NB4 (cell line): ENCODE data around the gene SLK.

Experiments used
- DNase-seq: peaks from one replicate; pipeline ENCODE4 v3.0.0; 2010; ENCODE audit warnings: low read depth
- H3K4me3 ChIP-seq: one replicate; pipeline ENCODE4 v1.5.1; 2011; ENCODE audit warnings: mild to moderate bottlenecking, low read depth, low read length, moderate library complexity
- CTCF ChIP-seq: IDR thresholded peaks from one replicate; pipeline ENCODE4 v1.5.1; 2012; ENCODE audit warnings: low read depth, low read length
- MAX ChIP-seq: IDR thresholded peaks from 2 replicates; pipeline ENCODE4 v1.6.1; 2011; ENCODE audit warnings: low read depth, low read length
- MYC ChIP-seq: IDR thresholded peaks from 2 replicates; pipeline ENCODE4 v1.6.1; 2011; ENCODE audit warnings: low read depth, low read length
- POLR2A ChIP-seq: IDR thresholded peaks from 2 replicates; pipeline ENCODE4 v1.6.1; 2011; ENCODE audit warnings: mild to moderate bottlenecking; ENCODE audit not compliant: insufficient read length; ENCODE audit errors: extremely low read depth

Gene SLK

GRCh38 chr10:103928784-103929183 lies 38.2 kb upstream of the SLK start:
- no peak for TF ChIP-seq POLR2A
- TF ChIP-seq CTCF = no peak
- no peak for TF ChIP-seq MYC
- TF ChIP-seq MAX = no peak
- DNase-seq = no peak
- H3K4me3 ChIP-seq = no peak overlapping the region

DNA sequence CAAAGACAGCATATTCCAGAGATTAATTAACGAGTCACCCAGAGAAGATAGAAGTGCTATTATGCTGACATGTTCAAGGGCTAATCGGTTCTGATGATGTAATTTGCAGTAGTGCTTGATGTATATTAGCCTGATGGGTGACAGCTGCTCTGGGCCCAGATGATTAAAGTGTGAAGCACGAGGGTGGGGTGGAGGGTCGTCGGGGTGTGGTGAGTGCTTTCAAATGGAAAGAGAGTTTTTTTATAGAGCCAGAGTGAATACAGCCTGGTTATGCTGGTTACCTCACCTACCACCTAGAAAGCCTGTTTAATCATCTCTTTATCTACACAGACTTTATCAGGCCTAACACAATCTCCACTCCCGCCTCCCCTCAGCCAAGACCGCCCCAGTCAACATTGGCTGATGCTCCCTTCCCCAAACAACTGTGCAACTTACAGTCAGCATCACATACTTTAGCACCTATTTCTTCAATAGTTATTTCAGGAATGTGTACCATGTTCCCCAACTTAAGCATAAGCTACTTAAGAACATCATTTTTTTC lies 37.5 kb upstream of the SLK start:
- no peak for DNase-seq
- TF ChIP-seq MYC = no peak
- no peak for TF ChIP-seq CTCF
- TF ChIP-seq POLR2A = no peak
- TF ChIP-seq MAX = no peak

GRCh38 chr10:103930449-103930848 lies 36.5 kb upstream of the SLK start:
- H3K4me3 ChIP-seq = no peak overlapping the region

More for the DNA sequence above, 37.5 kb upstream of the SLK start:
- H3K4me3 ChIP-seq = no peak overlapping the region

GRCh38 chr10:103930881-103931280 lies 36.1 kb upstream of the SLK start:
- DNase-seq = no peak
- TF ChIP-seq MYC (no peak), CTCF (no peak), MAX (no peak), POLR2A (no peak)
- no peak overlapping the region for H3K4me3 ChIP-seq

More at GRCh38 chr10:103930449-103930848, 36.5 kb upstream of the SLK start:
- TF ChIP-seq MAX = no peak
- TF ChIP-seq CTCF = no peak
- TF ChIP-seq MYC = no peak
- TF ChIP-seq POLR2A = no peak
- no peak for DNase-seq

- no peak overlapping the region for H3K4me3 ChIP-seq
- no peak for TF ChIP-seq MAX
- no peak for TF ChIP-seq CTCF
- no peak for TF ChIP-seq MYC
- TF ChIP-seq POLR2A = no peak
- no peak for DNase-seq
Observed at GRCh38 chr10:103931603-103932002, 35.3 kb upstream of the SLK start.

DNA sequence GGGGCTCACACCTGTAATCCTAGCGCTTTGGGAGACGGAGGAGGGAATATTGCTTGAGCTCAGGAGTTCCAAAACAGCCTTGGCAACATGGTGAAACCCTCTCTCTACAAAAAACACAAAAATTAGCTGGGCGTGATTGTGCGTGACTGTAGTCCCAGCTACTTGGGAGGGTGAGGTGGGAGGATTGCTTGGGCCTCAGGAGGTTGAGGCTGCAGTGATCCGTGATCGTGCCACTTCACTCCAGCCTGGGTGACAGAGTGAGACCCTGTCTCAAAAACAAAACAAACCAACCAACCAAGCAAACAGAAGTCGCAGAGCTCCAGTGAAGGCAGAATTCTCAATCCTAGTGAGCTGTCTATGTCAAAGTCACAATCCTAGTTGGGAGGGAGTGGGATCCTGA lies 34.7 kb upstream of the SLK start:
- no peak overlapping the region for H3K4me3 ChIP-seq
- no peak for DNase-seq
- TF ChIP-seq CTCF = no peak
- TF ChIP-seq POLR2A = no peak
- no peak for TF ChIP-seq MAX
- TF ChIP-seq MYC = no peak
